Measurements from ENCODE around the gene TMEM14C.
A peak's percentile ranks its signal among the peaks of the same experiment; 100 is the strongest.
"Not testable (repeated sequence)": the region's sequence is repeated elsewhere in the genome, so short reads cannot be mapped to it uniquely, and the experiment has no call there.

Gene TMEM14C

GRCh38 chr6:10746915-10747250 is 24.0 kb downstream of the TMEM14C start:
- no peaks in the 10 kb centered on the region for H3K9me3 Mint-ChIP-seq
- peaks cover 3% of the 10 kb centered on the region for H3K27me3 Mint-ChIP-seq (ENCODE audit: low read depth, poor library complexity)
- peak overlapping the region; percentile 70 for H3K27ac Mint-ChIP-seq
- H3K4me1 Mint-ChIP-seq, result peaks cover 54% of the 10 kb centered on the region
- TF ChIP-seq CTCF (IDR thresholded peaks at IDR 0.05), result no peak
- H3K36me3 Mint-ChIP-seq (ENCODE audit: low read depth), result peaks cover 24% of the 10 kb centered on the region
- peak overlapping the region; percentile 96 for H3K4me3 Mint-ChIP-seq
- DNase-seq, result no peak

DNA sequence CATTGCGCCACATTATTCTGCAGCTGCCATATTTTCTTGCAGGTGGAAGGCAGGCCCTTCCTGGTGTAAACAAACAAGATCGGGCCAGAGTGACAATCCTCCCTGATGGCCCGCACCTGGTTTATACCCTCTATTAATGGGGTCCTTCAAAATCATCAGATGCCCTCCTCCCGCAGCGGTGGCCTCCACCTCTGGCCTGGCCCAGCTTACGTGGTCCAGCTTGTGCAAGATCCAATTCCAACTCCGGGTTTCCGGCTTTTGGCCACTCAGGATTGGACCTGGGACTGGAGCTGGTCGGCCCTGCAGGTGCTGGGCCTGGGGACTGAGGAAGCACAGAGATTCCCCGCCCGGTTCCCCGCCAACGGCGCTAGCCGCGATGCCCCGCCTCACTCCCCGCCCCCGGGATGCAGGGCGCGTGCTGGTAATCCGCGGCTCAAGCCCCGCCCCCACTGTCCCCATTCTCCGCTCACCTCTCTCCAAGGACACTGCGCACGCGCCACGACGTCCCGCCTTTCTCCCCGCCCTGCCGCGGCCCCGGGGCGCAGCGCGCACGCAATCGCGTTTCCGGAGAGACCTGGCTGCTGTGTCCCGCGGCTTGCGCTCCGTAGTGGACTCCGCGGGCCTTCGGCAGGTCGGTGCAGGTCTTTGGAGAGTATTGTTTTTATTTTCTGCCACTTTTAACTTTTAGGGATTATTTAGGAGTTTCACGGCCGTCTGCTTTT is 24.5 kb downstream of the TMEM14C start, which contains the start of gene TMEM14B:
TMEM14B (plus strand) TSS at position 555 of the 722 bp plus-strand sequence. CDS start 1,441 bp downstream, outside the sequence.
- Mint-ChIP-seq H3K36me3 (ENCODE audit: low read depth) (peaks cover 25% of the 10 kb centered on the region), H3K27me3 (ENCODE audit: low read depth, poor library complexity) (peaks cover 3% of the 10 kb centered on the region), H3K4me1 (peaks cover 54% of the 10 kb centered on the region), H3K4me3 (peak within 1 kb of the TSS; percentile 96), H3K9me3 (no peaks in the 10 kb centered on the region), H3K27ac (peak within 1 kb of the TSS; percentile 85)
- DNase-seq, result peak; percentile 100
- TF ChIP-seq CTCF (IDR thresholded peaks at IDR 0.05), result no peak

DNA sequence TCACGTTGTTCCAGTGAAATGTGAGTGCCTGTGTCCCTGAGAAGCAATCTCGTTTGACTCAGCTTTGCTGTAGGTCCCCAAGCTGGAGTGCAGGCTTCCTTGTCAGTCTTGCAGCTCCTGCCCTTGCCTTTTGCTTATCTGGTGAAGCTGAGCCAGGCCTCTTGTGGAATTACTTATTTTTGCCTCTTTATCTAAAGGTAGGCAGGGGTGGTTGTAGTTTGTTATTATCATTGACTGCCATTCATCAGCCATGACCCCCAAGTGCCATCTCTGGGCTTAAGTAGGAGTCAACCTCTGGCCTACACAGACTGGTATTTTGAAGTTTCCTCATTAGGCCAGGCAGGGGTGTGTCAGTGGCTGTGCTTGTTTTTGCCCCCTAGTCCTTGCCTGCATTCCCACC is 26.9 kb downstream of the TMEM14C start:
- H3K4me3 Mint-ChIP-seq, result peak overlapping the region; percentile 96
- H3K4me1 Mint-ChIP-seq, result peaks cover 54% of the 10 kb centered on the region
- H3K27ac Mint-ChIP-seq, result peak overlapping the region; percentile 96
- H3K27me3 Mint-ChIP-seq (ENCODE audit: low read depth, poor library complexity), result peaks cover 3% of the 10 kb centered on the region
- DNase-seq, result no peak
- peaks cover 45% of the 10 kb centered on the region for H3K36me3 Mint-ChIP-seq (ENCODE audit: low read depth)
- H3K9me3 Mint-ChIP-seq, result no peaks in the 10 kb centered on the region
- TF ChIP-seq CTCF (IDR thresholded peaks at IDR 0.05), result no peak

DNA sequence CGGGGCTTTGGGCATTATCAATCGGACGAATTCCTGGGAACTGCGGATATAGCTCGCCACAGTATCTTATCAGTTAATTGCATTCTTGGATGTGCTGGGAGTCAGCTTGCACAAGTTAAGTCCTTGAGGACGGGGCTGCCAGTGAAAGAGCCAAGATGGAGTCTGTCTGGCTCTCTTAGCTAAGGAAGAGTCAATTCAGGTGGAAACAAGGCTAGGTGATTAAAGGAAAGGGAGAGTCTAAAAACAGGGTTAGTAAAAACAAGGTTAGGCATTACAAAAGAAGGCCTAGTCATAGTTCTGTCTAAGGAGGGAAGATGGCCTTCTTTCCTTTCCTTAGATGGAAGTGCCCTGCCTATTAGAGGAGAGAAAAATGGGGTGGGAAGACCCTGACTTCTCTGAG is 27.7 kb downstream of the TMEM14C start:
- DNase-seq; H3K27me3 Mint-ChIP-seq (ENCODE audit: low read depth, poor library complexity); H3K9me3 Mint-ChIP-seq: not testable (repeated sequence)
- peak overlapping the region; percentile 96 for H3K27ac Mint-ChIP-seq
- H3K4me3 Mint-ChIP-seq, result peak overlapping the region; percentile 96
- H3K36me3 Mint-ChIP-seq (ENCODE audit: low read depth), result peaks cover 54% of the 10 kb centered on the region
- H3K4me1 Mint-ChIP-seq, result peaks cover 49% of the 10 kb centered on the region

DNA sequence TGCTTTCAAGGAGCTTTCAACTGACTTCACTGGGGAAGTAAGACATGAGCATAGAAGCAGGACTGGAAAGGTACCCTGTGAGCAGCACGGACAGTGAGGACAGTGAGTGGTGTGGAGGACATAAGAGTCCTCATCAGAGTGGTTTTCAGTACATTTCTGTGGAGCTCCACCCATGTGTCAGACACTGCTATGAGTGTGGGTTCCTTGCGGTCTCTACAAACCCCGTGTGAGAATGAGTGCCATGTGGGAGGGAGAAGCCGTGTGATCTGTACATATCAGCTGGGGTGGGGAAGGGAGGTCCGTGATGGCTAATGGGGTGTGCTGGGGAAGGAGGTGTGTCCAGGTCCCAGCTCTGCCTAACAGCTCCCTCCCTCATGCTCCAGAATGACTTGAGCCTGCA is 28.9 kb downstream of the TMEM14C start:
- peak overlapping the region; percentile 43 for H3K27ac Mint-ChIP-seq
- H3K36me3 Mint-ChIP-seq (ENCODE audit: low read depth), result peaks cover 62% of the 10 kb centered on the region
- H3K9me3 Mint-ChIP-seq; H3K4me3 Mint-ChIP-seq; DNase-seq; H3K27me3 Mint-ChIP-seq (ENCODE audit: low read depth, poor library complexity): not testable (repeated sequence)
- peaks cover 45% of the 10 kb centered on the region for H3K4me1 Mint-ChIP-seq

DNA sequence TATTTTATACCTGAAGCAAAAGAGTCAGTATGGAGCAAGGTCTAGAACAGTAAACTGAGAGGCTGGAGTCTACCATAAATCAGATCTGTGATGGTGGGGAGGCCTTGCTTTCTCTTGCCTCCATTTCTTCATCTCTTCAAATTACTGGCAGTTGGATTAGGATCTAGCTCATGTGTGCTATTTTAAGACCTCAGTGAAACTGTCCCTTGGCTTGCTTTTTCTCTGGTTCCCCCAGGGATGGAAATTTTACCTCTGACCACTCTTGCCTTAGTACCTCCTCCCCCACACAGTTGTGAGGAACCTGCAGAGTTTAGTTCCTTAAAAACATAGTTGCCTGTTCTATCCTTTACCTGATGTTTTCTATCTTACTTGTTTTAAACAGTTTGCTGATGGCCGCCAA is 33.2 kb downstream of the TMEM14C start:
- H3K36me3 Mint-ChIP-seq (ENCODE audit: low read depth), result peaks cover 85% of the 10 kb centered on the region
- H3K4me3 Mint-ChIP-seq, result no peak overlapping the region
- no peaks in the 10 kb centered on the region for H3K27me3 Mint-ChIP-seq (ENCODE audit: low read depth, poor library complexity)
- H3K9me3 Mint-ChIP-seq, result no peaks in the 10 kb centered on the region
- no peak for DNase-seq
- peaks cover 7% of the 10 kb centered on the region for H3K4me1 Mint-ChIP-seq
- no peak for TF ChIP-seq CTCF (IDR thresholded peaks at IDR 0.05)
- H3K27ac Mint-ChIP-seq, result no peak overlapping the region

GRCh38 chr6:10759312-10759839 is 36.5 kb downstream of the TMEM14C start:
- Mint-ChIP-seq H3K9me3 (no peaks in the 10 kb centered on the region), H3K4me1 (peaks cover 4% of the 10 kb centered on the region), H3K27ac (peak overlapping the region; percentile 82), H3K4me3 (no peak overlapping the region), H3K36me3 (ENCODE audit: low read depth) (peaks cover 79% of the 10 kb centered on the region), H3K27me3 (ENCODE audit: low read depth, poor library complexity) (no peaks in the 10 kb centered on the region)
- peak; percentile 48 for TF ChIP-seq CTCF (IDR thresholded peaks at IDR 0.05)
- DNase-seq, result no peak

All from nephron progenitor cell (in vitro differentiated cells).